Panc1 (cell line): ENCODE results near the gene SLC16A12. TPM values are rescaled to one million over a fixed set of nuclear protein-coding genes. Genes with fewer than 3 reads are reported as not detected.

ENCODE experiments used
- ATAC-seq: fragments of 200-7000 bp; cut with Tn5 transposase; 2 replicates; pipeline ENCODE4 v1.9.1; 2020; ENCODE audit warnings: mild to moderate bottlenecking, moderate library complexity
- BruUV-seq: library from RNA; stranded (reverse); fragments of 400-500 nt; replicated peaks from 2 replicates; lab custom pipeline; 2021; lab: Mats Ljungman, UMichigan
- CTCF ChIA-PET: fragments of 300-600 bp; sonication (Branson Sonifier 250); formaldehyde crosslinking; loops from one replicate; lab custom pipeline; 2022; ENCODE audit warnings: antibody characterized with exemption; lab: Charles Lee
- POLR2A ChIA-PET: fragments of 300-600 bp; sonication (Branson Sonifier 250); formaldehyde crosslinking; loops from one replicate; lab custom pipeline; 2022; ENCODE audit warnings: antibody characterized with exemption; lab: Charles Lee
- DNase-seq: peaks from one replicate; pipeline ENCODE4 v3.0.0-alpha.2; 2010; ENCODE audit warnings: low read depth, low spot score
- H3K27ac ChIP-seq: 2 replicates; pipeline ENCODE4 v1.5.1; 2011; ENCODE audit warnings: mild to moderate bottlenecking, low read length, inconsistent platforms
- H3K27me3 ChIP-seq: fragments of 200-500 bp; sonication (Bioruptor generic); 2 replicates; pipeline ENCODE4 v1.6.0; 2014; ENCODE audit warnings: low read length, inconsistent platforms; ENCODE audit not compliant: control insufficient read depth, insufficient read depth
- H3K36me3 ChIP-seq: fragments of 200-500 bp; sonication (Bioruptor generic); 2 replicates; pipeline ENCODE4 v1.5.1; 2014; ENCODE audit warnings: inconsistent platforms, mild to moderate bottlenecking, low read length, moderate library complexity; ENCODE audit not compliant: control insufficient read depth, insufficient read depth
- H3K4me1 ChIP-seq: 2 replicates; pipeline ENCODE4 v1.5.1; 2011; ENCODE audit warnings: inconsistent platforms, mild to moderate bottlenecking, low read length, moderate library complexity; ENCODE audit not compliant: control insufficient read depth, insufficient read depth
- H3K4me3 ChIP-seq, 2 experiments: 2 replicates each; pipeline ENCODE4 v1.5.1; 2011 to 2012; ENCODE audit warnings: low read depth in 2 of 2, low read length in 2 of 2, mild to moderate bottlenecking in 2 of 2, inconsistent platforms in 1 of 2, moderate library complexity in 1 of 2
- H3K9me3 ChIP-seq: fragments of 200-500 bp; sonication (Bioruptor generic); 2 replicates; pipeline ENCODE4 v1.5.1; 2014; ENCODE audit warnings: low read depth, mild to moderate bottlenecking, inconsistent platforms, low read length, moderate library complexity; ENCODE audit not compliant: control insufficient read depth, insufficient read depth
- CTCF ChIP-seq: fragments of 450-650 bp; IDR thresholded peaks from 2 replicates; pipeline ENCODE4 v1.5.1; 2017; ENCODE audit warnings: mild to moderate bottlenecking
- POLR2AphosphoS5 ChIP-seq: IDR thresholded peaks from 2 replicates; pipeline ENCODE4 v1.6.1; 2012; ENCODE audit warnings: mild to moderate bottlenecking, low read depth, low read length, moderate library complexity
- REST ChIP-seq, 2 experiments: IDR thresholded peaks; 2 replicates each; pipeline ENCODE4 v1.6.1; 2011 to 2012; ENCODE audit warnings: low read depth in 2 of 2, control low read depth in 1 of 2, low read length in 1 of 2, mild to moderate bottlenecking in 1 of 2, moderate library complexity in 1 of 2; ENCODE audit not compliant: insufficient read depth in 1 of 2
- SIN3A ChIP-seq: IDR thresholded peaks from 2 replicates; pipeline ENCODE4 v1.6.1; 2012; ENCODE audit warnings: low read depth, mild to moderate bottlenecking, low read length, moderate library complexity, borderline replicate concordance; ENCODE audit not compliant: insufficient read depth
- TCF7L2 ChIP-seq: IDR thresholded peaks from 2 replicates; pipeline ENCODE4 v1.6.1; 2011; ENCODE audit warnings: mild to moderate bottlenecking, low read depth, low read length, inconsistent platforms
- in situ Hi-C: cut with HindIII; loops from 2 replicates; pipeline ENCODE4 v1.10.0; 2016; ENCODE audit warnings: low sequenced_read_pairs, low pct_unique_long_range_greater_than_20kb
- intact Hi-C: fragments of 100-400 bp; cut with micrococcal nuclease; formaldehyde crosslinking; loops from one replicate; pipeline ENCODE4 v1.10.0; 2022; ENCODE audit not compliant: unreplicated experiment
- total RNA-seq: library from RNA; stranded (reverse); gene quantifications from one replicate; pipeline ENCODE4 v1.2.1, GENCODE V29; 2021; ENCODE audit not compliant: unreplicated experiment

Gene SLC16A12
- total RNA-seq, 1 experiment from 2014 or later: not detected

GRCh38 chr10:89463846-89464537 lies 71.4 kb downstream of the SLC16A12 start:
- H3K9me3 ChIP-seq: no peaks in the 10 kb centered on the region
- 0 out of 2 replicates have a peak, but pooled peaks cover 4% of the 10 kb centered on the region for H3K4me1 ChIP-seq
- ChIA-PET POLR2A (interaction anchor here (0.5 kb wide), 1 partner anchor 69 kb away, joined by 4 read pairs; no protein-coding TSS in a partner anchor), CTCF (no interaction called here)
- H3K4me3 ChIP-seq: no peak overlapping the region
- DNase-seq (no peak), ATAC-seq (no peak)
- H3K27me3 ChIP-seq: no peaks in the 10 kb centered on the region; the same call in 1 of the 2 replicates
- BruUV-seq: no TSS peak
- no peak overlapping the region for H3K27ac ChIP-seq
- intact Hi-C loops: no loop called here
- H3K36me3 ChIP-seq: no peaks in the 10 kb centered on the region
- TF ChIP-seq REST (IDR thresholded peaks at IDR 0.05; ENCODE audit: insufficient read depth in 1 of 2, low read depth in 2 of 2, low read length in 1 of 2): no peak
- TF ChIP-seq TCF7L2: no peak
- no peak for TF ChIP-seq CTCF
- TF ChIP-seq POLR2AphosphoS5: no peak
- TF ChIP-seq SIN3A: no peak
- in situ Hi-C loops: no loop called here

- Histone ChIP-seq H3K27me3 (no peaks in the 10 kb centered on the region), H3K9me3 (no peaks in the 10 kb centered on the region), H3K27ac (no peak overlapping the region), H3K4me1 (peaks cover 3% of the 10 kb centered on the region), H3K4me3 (no peak overlapping the region), H3K36me3 (no peaks in the 10 kb centered on the region)
- no peak for ATAC-seq
- TF ChIP-seq SIN3A (no peak), CTCF (no peak)
- in situ Hi-C loops: no loop called here
- ChIA-PET CTCF (no interaction called here), POLR2A (interaction anchor here (0.6 kb wide), 1 partner anchor 280 kb away, joined by 4 read pairs; no protein-coding TSS in a partner anchor)
- no TSS peak for BruUV-seq
- intact Hi-C loops: no loop called here
- no peak for DNase-seq
Measured at GRCh38 chr10:89458784-89459183, 76.6 kb downstream of the SLC16A12 start.
